Measurements from ENCODE around the gene UBE2G1. TPM values are rescaled to one million over a fixed set of nuclear protein-coding genes. Genes with fewer than 3 reads are reported as not detected.

Gene UBE2G1
- total and polyA plus RNA-seq, 9 of the 15 experiments (the other 6 are each of a cell fraction or from before 2014, with no cell fraction given) = 10.1 to 65.9 (median 29.7) TPM

DNA sequence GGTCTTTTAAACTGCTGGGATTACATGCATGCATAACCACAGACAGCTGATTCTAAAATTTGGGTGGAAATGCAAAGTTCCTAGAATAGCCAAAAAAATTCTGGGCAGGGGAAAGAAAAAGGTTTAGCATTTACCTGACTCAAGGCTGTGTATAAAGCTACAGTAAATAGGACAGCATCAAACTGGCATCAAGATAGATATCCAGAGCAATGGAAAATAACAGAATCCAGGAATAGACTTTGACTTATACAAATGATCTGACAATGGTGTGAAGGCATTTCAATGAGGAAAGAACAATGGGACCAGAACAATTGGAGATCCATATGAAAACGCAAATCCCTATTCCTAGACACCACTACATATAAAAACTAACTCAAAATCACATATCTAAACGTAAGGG is 115.6 kb downstream of the UBE2G1 start (continued):
- no peak for TF ChIP-seq HSF4 (CRISPR knock-in tag; IDR thresholded peaks at IDR 0.05; ENCODE audit: borderline replicate concordance)
- no peak for TF ChIP-seq MYBL2 (IDR thresholded peaks at IDR 0.05; ENCODE audit: low read depth)
- no peak for TF ChIP-seq MYBL2 (CRISPR knock-in tag; IDR thresholded peaks at IDR 0.05; ENCODE audit: borderline replicate concordance)
- TF ChIP-seq ZNF668 (CRISPR knock-in tag; IDR thresholded peaks at IDR 0.05) = no peak
- TF ChIP-seq, protein P1, sequence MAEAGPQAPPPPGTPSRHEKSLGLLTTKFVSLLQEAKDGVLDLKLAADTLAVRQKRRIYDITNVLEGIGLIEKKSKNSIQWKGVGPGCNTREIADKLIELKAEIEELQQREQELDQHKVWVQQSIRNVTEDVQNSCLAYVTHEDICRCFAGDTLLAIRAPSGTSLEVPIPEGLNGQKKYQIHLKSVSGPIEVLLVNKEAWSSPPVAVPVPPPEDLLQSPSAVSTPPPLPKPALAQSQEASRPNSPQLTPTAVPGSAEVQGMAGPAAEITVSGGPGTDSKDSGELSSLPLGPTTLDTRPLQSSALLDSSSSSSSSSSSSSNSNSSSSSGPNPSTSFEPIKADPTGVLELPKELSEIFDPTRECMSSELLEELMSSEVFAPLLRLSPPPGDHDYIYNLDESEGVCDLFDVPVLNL (CRISPR knock-in tag; IDR thresholded peaks at IDR 0.05; ENCODE audit: low read depth) = no peak
- no peak for TF ChIP-seq NCOA4 (IDR thresholded peaks at IDR 0.05; ENCODE audit: partially characterized antibody)
- TF ChIP-seq BCL6 (CRISPR knock-in tag; IDR thresholded peaks at IDR 0.05) = no peak
- TF ChIP-seq ZNF589 (CRISPR knock-in tag; IDR thresholded peaks at IDR 0.05; ENCODE audit: low read depth) = no peak
- no peak for TF ChIP-seq PURB (CRISPR knock-in tag; IDR thresholded peaks at IDR 0.05; ENCODE audit: low read depth)
- TF ChIP-seq MCM2 (IDR thresholded peaks at IDR 0.05; ENCODE audit: low read depth) = no peak

DNA sequence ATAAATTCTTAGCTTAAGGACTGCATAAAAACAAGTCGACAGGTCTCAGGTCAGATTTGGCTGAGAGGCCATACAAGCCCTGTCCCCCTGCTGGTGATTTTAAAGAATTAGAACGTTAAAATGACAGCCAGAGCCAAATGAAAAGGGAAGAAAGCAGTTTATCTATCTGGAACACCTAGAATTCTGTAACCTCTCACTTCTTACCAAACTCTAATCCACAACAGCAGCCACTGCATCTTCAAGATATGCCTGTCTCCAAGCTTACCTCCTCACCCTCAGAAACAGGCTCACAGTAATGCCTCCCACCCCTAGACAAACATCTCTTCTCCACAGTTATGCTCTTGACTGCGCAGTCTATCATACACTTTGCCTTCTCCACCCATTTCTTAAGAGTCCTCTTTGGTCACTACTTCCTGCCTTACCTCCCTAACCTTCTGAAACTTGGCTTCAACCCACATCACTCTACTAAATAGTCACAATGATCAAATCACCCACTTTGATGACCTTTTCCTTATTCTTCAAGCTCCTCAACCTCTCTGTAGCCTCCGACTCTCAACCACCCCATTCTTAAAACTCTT is 116.9 kb downstream of the UBE2G1 start:
- no TSS peak for BruUV-seq (replicated peaks)
- DNase-seq (ENCODE audit: extremely low read depth in 1 of 4, low spot score in 3 of 4) (peak; percentile 54 to 90 (median 74)), ATAC-seq (peak; percentile 97), FAIRE-seq (peak; percentile 97)
- in situ Hi-C loops (cut with MboI) (no loop called here), intact Hi-C loops (cut with micrococcal nuclease) (loop anchor here (2.0 kb wide), 1 partner anchor 55 kb away; no protein-coding TSS in a partner anchor)
- no peak overlapping the region for H3K4me3 ChIP-seq
- H3K79me2 ChIP-seq (ENCODE audit: control insufficient read depth, insufficient read depth, low read length) = peaks cover 87% of the 10 kb centered on the region
- H3K9me1 ChIP-seq (ENCODE audit: control insufficient read depth, insufficient read depth, low read length) = no peaks in the 10 kb centered on the region
- peaks cover 8 to 37% of the 10 kb centered on the region in 2 experiments; a peak in 4 of 5 replicates for H3K4me1 ChIP-seq (replicated peaks in 1 of 2; ENCODE audit: control insufficient read depth in 2 of 2, insufficient read depth in 2 of 2, low read length in 2 of 2)
- 0% methylated on average over 4 of the region's 4 CpGs for WGBS (ENCODE audit: insufficient coverage, low coverage, missing lambda C conversion rate)
- peak overlapping the region; percentile 61 for H3K4me2 ChIP-seq (ENCODE audit: insufficient read depth, low read length)
- H3K27ac ChIP-seq (ENCODE audit: extremely low read depth, low read depth, low read length) = peak overlapping the region; percentile 79
- 0 out of 2 replicates have a peak overlapping the region, but pooled peaks have one; percentile 20 for H2AFZ ChIP-seq (ENCODE audit: low read depth, low read length)
- no peaks in the 10 kb centered on the region for H3K27me3 ChIP-seq (ENCODE audit: control insufficient read depth in 2 of 2, insufficient read depth in 2 of 2, low read length in 2 of 2)
- peaks cover 6% of the 10 kb centered on the region for H4K20me1 ChIP-seq (replicated peaks; ENCODE audit: control insufficient read depth, insufficient read depth, low read length)
- H3K9ac ChIP-seq (ENCODE audit: insufficient read depth in 1 of 2, low read depth in 2 of 2, low read length in 2 of 2) = peak overlapping the region in 1 of 2 experiments; percentile 46; a peak in 2 of 4 replicates
- POLR2A ChIA-PET = interaction anchor here (0.7 to 4.6 kb wide), 4 partner anchors 9 to 20 kb away, joined by 3 to 31 read pairs (median 5); partner anchors contain the start of gene ANKFY1
- H3K36me3 ChIP-seq (ENCODE audit: control insufficient read depth, insufficient read depth, low read length) = peaks cover 17% of the 10 kb centered on the region; the same call in 1 of the 3 replicates
- no peaks in the 10 kb centered on the region for H3K9me3 ChIP-seq (replicated peaks; ENCODE audit: control insufficient read depth, insufficient read depth, low read depth, low read length)
- CTCF ChIA-PET (ENCODE audit: low intra/inter-chr PET ratio) = no interaction called here
- TF ChIP-seq TEAD2 (tag; IDR thresholded peaks at IDR 0.05) (no peak), PML (IDR thresholded peaks at IDR 0.05; ENCODE audit: low read length) (peak; percentile 94), ZFX (CRISPR knock-in tag; IDR thresholded peaks at IDR 0.05) (no peak)
- TF ChIP-seq, protein P2, sequence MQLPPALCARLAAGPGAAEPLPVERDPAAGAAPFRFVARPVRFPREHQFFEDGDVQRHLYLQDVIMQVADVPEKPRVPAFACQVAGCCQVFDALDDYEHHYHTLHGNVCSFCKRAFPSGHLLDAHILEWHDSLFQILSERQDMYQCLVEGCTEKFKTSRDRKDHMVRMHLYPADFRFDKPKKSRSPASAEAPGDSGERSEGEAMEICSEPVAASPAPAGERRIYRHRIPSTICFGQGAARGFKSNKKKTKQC (CRISPR knock-in tag; IDR thresholded peaks at IDR 0.05) = no peak
- TF ChIP-seq, protein P3, sequence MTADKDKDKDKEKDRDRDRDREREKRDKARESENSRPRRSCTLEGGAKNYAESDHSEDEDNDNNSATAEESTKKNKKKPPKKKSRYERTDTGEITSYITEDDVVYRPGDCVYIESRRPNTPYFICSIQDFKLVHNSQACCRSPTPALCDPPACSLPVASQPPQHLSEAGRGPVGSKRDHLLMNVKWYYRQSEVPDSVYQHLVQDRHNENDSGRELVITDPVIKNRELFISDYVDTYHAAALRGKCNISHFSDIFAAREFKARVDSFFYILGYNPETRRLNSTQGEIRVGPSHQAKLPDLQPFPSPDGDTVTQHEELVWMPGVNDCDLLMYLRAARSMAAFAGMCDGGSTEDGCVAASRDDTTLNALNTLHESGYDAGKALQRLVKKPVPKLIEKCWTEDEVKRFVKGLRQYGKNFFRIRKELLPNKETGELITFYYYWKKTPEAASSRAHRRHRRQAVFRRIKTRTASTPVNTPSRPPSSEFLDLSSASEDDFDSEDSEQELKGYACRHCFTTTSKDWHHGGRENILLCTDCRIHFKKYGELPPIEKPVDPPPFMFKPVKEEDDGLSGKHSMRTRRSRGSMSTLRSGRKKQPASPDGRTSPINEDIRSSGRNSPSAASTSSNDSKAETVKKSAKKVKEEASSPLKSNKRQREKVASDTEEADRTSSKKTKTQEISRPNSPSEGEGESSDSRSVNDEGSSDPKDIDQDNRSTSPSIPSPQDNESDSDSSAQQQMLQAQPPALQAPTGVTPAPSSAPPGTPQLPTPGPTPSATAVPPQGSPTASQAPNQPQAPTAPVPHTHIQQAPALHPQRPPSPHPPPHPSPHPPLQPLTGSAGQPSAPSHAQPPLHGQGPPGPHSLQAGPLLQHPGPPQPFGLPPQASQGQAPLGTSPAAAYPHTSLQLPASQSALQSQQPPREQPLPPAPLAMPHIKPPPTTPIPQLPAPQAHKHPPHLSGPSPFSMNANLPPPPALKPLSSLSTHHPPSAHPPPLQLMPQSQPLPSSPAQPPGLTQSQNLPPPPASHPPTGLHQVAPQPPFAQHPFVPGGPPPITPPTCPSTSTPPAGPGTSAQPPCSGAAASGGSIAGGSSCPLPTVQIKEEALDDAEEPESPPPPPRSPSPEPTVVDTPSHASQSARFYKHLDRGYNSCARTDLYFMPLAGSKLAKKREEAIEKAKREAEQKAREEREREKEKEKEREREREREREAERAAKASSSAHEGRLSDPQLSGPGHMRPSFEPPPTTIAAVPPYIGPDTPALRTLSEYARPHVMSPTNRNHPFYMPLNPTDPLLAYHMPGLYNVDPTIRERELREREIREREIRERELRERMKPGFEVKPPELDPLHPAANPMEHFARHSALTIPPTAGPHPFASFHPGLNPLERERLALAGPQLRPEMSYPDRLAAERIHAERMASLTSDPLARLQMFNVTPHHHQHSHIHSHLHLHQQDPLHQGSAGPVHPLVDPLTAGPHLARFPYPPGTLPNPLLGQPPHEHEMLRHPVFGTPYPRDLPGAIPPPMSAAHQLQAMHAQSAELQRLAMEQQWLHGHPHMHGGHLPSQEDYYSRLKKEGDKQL (CRISPR knock-in tag; IDR thresholded peaks at IDR 0.05; ENCODE audit: borderline replicate concordance) = no peak

Measured in K562 (cell line).